OCI-M2 (cell line): ENCODE measurements around the gene CENPO.

ENCODE experiments used
- DNase-seq: peaks from one replicate; lab custom pipeline; 2025; ENCODE audit not compliant: unreplicated experiment; lab: John Stamatoyannopoulos, UW

Gene CENPO

DNA sequence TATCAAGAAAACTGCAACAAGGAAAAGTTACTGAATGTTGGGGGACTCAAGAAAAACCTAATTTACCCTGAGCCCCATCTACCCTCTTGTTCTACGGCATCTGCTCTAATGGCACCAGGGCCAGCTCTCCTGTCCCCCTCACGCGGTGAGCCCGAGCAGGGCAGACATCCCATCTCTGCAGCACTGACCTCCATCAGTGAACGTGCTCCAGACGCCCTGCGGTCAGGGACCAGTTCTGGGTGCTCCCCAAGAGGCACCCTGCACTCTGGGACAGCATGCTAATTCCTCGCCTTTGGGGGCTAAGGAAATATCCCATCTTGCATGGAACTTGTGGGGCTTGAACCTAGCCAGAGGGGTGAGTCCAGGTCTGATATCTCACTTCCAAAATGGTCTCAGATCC lies 43.0 kb downstream of the CENPO start:
- no peak for DNase-seq

DNA sequence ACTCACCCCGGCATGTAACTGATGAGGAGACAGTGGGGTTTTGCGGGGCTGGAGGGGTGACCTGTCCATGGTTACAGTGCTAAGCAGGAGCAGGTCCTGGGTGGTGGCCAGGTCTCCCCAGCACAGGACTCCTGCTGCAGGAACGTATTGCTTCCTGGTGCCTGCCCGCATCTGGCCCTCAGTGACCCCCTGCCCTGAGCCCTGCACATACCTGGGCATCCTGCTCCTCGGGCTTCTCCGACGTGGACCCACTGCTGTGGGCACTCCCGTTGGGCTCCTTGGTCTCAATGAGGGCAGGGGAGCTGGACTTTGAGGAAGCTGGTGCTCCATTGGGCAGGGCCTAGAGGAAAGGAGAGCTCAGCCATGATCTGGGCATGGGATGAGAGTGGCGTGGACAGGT lies 43.5 kb downstream of the CENPO start:
- no peak for DNase-seq

DNA sequence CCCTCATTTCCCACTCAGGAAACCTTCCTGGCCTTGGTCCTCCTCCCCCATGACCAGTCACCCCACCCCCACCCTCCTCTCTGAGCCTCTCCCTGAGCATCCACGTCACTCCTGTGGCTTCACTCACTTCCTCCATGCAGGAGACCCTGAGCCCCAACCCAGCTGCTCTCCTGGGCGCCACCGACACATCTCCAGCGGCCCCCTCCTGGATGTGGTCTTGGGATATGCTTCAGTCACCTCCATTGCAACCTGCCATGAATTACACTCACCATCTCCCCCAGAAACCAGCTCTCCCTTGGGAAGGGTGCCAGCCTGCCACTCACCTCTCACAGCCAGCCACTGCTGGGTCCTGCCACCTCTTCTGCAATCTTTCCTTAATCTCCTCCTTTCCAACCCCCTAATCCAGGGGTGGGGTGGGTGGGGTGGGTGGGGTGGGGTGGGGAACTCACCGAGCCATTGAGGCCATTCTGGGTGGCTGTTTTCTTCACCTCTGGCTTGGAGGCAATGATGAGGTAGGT lies 44.8 kb downstream of the CENPO start:
- no peak for DNase-seq

DNA sequence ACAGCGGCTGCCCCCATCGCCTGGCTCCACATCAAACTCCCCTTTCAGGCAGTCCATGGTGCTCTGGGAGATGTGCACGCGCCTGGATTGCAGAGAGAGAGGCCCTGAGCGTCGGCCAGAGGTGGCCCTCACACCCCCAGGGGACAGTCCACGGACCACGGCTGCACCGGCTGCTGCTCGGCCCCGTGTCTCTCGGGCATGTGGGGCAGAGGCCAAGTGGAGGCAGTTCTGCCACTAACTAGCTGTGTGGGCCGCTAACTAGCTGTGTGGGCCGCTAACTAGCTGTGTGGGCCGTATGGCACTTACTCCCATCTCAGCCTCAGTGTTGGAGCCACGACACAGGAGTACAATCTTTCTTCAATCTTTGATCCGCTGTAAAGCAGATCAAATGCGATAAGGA lies 45.3 kb downstream of the CENPO start:
- DNase-seq, result no peak

DNA sequence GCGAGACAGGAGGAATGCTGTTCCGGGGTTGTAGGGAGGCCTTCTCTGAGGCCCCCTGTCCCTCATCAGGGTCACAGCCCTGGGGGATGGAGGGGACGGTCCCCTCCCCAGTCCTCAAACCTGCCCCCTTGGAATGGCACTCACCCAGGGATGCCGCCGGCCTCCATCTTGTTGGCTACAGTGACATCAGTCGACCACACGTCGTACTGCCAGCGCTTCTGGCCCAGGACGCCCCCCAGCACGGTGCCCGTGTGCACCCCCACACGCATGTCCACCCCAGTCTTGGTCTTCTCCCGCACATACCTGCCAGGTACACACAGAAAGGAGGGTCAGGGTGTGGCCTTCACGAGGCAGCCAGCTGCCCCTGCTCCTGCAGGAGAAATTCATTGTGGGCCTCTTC lies 46.5 kb downstream of the CENPO start:
- DNase-seq, result no peak

DNA sequence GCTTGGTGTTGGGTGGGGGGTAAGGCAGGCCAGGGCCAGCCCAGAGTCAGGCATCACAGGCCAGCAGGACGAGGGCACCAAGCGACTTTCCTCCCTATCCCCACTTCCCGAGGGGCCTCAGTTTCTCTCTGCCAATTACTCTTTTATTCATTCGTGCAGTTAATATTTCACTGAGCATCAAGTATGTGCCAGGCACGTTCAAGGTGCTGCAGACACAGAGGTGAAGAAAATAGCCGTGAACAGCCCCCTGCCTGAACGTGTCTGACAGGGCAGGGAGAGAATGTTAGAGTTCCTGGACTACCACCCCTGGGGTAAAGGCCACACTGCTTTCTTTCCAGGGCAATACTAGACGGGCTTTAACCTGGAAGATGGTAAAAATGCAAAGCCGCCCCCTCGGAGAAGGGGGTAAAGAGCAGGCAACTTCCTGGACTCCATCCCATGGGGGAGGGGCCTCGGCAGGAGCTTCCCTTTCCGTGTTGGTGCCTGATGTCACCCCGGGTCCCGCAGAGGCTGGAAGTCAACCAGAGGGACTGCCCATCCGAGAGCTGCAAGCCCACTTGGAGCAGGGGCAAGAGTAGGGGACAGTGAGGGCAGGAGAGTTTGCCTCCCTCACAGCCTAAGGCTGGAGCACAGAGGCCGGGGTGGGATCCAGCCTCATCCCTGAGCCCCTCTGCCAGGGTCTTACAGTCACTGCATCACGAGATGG lies 47.1 kb downstream of the CENPO start:
- DNase-seq, result no peak

DNA sequence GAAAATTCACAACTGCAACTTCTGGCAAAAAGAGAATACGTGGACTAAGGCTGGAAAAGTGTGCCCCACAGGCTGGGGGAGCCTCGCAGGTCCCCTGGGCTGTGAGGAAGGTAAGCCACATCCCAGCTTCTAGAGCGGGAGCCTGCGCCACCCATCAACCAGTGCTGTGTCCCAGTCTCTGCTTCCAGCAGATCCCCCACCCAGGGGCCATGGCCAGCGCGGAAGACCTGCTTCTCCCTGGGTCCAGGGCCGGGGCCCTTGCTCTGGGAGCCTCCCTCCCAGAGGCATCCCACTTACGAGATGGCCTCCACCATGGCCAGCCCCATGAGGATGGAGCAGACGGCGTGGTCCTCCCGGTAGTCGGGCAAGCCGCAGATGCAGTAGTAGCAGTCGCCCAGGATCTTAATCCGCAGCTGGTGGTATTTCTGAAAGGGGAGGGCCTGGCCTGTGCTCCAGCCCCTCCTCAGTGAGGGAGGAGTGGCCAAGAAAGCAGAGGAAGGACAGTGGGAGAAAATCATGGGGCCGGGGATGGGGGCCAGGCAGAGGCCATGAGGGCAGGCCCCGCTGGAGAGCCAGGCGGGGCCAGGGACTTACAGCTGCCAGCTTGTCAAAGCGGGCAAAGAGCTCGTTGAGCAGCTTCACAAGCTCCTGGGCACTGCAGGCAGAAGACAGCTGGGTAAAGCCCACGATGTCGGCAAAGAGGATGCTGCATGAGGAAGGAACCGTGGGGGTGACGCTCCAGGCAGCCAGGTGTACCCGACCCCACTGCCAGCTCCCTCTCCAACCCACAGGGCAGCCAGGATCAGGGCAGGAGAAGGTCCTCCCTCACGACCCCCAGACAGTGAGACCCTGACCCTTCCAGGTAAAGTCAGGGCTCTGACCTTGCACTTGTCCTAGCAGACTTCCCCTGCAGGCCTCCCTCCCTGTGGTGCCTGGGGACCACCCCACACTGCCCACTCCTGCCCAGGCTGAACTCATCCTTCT lies 48.0 kb downstream of the CENPO start:
- no peak for DNase-seq

DNA sequence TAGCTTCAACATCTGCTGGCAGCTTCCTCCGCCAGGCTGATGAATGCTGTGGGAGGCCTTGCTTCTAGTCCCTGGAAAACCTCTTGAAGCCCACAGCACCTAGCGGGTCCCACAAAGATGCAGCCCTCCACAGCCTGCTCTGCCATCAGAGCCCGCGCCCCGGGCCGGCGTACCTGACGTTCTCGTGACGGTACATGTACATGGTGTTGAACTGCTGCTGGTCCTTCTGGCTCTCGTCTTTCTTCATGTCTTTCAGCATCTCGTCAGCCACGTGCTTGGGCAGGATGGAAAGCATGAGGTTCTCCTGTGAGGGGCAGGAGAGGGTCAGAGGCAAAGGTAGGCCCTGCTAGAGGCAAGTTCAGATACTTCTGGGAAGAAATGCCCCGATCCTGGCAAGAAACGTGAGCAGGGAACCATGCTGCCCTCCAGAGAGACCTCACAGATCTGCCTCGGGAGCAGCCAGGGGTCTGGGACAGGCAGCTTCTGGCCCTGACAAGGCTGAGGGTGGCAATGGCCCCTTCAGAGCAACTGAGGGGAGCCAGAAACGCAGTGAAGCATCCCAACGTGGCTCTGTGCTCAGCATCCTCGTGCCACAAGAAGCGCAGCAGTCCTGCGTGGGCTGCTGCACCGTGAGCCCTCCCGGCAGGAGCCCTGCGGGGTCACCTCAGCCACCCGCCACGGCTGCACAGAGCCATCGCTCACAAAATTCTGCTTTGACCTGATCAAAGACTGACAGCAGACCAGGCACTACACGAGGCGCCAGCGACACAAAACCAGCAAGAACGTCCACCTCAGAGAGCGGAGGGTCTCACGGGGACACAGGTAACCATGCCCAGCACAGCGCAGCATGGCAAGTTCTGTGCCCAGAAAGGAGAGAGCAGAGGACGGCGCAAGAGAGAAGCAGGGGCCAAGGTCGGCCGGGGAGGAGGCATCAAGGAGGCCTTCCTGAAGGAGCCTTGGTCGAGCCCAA lies 49.1 kb downstream of the CENPO start:
- DNase-seq, result no peak

DNA sequence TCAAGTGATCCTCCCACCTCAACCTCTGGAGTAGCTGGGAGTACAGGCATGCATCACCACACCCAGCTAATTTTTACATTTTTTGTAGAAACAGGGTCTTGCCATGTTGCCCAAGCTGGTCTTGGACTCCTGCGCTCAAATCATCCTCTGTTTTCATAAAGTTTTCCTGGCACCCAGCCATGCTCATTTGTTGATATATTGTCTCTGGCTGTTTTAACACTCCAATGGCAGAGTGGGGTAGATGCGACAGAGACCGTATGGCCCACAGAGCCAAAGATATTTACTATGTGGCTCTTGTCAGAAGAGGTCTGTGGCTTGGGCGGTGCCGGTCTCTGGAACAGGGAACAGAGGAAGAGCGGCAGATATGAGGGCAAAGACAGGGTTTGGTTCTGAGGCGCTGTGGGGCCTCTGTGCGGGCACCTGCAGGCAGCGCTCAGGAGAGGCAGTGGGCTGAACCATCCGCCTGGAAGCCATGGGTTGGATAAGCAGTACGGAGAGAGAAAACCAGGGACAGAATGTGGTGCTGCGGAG lies 50.2 kb downstream of the CENPO start:
- no peak for DNase-seq

DNA sequence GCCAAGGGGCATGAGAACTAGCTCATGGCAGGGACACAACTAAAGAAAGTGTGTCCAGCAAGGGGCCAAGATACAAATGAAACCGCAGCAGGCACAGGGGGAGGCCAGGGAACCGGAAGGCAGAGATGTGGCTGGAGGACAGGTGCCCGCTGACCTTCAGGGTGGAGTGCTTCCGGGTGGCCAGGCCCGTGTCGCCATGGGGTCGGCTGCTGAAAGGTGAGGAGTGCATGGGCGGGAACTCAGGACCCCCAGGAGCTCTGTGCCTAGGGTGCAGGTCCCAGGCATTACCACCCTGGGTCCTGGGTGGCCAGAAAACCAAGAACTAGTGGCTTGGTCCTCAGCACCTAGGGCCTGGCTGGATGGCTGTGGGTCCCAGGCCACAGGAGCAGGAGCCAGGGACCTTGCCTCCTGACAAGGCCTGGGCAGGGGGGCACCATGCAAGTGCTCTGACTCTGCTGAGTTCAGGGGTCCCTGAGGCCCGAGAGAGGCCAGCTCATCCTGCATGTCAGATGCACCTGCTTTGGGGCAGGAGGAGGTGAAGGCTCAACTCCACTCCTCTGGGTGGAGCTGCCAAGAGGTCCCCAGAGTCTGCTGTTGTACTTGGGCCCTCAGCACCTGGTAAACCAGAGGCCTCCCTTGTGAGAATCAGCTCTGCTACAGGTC lies 50.9 kb downstream of the CENPO start:
- DNase-seq, result no peak

DNA sequence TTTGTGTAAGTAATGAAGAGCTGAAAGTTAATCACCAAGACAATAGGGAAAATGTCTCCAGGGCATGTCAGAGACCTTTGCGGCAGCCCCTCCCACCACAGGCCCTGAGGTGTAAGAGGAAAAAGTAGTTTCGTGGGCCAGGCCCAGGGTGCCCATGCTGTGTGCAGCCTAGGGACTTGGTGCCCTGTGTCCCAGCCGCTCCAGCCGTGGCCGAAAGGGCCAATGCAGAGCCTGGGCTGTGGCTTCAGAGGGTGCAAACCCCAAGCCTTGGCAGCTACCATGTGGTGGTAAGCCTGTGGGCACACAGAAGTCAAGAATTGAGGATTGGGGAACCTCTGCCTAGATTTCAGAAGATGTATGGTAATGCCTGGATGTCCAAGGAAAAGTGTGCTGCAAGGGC lies 52.5 kb downstream of the CENPO start:
- DNase-seq, result no peak

DNA sequence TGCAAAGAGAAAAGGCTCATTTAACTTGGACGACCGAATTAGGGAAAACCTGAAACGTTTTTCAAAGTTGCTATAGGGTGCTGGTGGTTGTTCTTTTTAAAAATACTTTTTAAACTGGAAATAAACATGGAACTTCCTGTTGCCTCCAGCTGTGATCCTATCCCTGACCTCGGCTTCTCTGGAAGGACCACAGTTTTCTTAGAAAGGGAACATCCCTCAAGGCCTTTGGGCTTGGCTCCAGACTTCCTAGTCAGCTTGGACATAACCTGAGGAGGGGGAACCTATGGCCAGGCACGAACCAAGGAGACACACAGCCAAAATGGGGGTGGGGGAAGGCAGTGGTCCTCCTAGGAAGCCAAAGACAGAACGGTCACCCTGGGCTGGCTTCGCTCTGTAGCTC lies 57.7 kb downstream of the CENPO start:
- DNase-seq, result no peak

DNA sequence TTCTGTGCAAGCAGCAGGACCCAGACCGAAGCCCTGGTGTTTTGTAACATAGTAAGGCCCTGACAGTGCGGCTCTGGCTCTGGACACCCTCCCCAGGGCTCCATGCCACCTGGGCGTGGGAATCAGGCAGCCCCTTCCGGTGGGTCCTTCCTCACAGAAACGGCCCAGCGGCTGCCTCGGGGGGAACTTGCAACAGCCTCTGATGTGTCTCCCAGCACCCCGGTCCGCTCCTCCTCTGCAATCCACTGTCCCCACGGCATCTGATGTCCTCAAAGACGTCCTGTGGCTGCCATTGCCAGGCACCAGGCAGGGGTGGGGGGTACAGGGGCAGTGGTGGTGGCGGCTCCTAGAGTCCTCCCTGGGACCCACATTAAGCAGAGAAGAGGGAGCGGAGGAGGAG lies 58.8 kb downstream of the CENPO start:
- no peak for DNase-seq

DNA sequence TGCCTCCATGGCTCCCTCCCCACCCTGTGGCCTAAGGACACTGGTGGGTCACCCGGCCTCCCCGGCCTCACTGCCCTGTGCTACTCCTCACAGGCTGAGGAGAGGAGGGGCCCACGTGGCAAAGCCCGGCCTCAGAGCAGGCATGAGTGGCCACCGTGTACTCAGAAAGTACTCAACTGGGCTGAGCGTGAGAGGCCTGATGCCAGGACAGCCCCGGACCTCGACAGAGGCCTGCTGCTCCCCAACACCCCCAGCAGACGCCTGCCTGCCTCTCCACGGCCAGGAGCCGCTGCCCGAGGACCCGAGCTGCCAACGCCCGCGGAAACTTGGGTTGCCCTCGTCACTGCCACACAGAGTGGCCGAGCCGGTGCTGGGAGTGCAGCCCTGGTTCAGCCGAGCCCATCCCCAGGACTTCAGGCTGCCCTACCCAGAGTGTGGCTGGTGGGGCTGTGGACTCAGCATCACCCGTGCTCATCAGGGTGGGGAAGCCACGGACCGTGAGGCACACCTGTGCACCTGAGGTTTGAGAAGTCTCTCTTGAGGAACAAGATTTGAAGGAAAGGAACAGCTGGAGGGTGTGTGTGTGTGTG lies 59.3 kb downstream of the CENPO start:
- no peak for DNase-seq

DNA sequence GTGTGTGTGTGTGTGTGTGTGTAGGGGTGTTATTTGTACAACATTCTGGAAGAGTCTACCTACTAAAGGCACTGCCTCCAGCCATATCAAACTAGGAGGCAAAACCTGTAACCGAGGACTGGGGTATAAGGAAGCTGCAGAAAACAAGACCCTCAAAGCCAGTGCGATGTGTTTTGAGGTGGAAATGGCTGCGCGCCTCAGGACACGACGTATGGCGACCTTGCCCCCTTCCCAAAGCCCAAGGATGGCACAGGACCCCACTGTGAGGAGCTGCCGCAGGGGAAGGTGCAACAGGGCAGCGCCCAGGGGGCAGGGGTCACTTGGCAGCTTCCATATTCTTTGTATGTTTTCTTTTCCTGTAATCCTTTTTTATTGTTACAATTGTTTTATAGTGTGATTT lies 59.8 kb downstream of the CENPO start:
- no peak for DNase-seq

DNA sequence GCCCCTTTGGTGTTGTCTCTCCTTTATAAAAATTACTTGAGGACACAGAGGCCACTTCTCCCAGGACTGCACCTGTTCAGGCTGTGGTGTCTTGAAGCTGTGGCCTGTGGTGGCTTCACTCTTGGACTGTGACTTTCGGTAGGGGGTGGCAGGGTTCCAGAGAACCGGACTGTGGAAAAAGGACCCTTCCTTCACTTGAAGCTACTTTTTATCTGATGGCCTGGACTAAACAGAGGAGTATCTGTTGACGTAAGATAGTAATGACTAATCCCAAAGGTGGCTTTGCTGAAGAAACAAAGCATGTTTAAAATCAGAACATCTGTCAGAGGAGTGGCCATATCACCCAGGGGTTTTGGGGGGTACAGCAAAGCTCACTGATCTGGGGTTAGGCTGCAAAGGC lies 60.8 kb downstream of the CENPO start:
- DNase-seq, result no peak

DNA sequence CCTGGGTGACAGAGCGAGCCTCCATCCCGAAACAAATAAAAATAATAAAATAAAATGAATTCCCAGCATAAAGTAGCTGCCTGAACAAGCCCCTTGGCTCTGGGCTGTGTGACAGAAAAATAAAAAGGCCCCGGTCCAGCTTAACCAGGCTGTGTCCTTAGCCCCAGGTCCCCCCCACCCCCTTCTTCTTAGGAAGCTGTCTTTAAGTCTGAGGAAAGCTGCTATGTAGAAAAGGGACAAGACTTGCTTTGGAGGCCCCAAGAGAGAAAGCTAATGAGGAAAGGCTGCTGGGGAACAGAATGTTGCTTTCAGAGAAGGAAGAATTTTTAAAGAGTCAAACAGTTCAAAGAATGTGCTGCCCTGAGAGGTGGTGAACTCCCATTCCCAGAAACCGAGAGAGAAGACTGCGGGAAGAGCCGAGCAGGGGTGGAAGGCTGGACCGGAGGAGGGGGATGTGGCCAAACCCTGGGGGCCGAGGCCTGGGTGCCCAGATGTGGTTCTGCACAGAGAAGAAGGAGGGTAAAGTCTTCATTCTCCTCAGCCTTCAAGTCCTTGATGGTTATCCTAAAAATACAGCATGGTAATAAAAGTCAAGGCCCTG lies 61.9 kb downstream of the CENPO start:
- no peak for DNase-seq

DNA sequence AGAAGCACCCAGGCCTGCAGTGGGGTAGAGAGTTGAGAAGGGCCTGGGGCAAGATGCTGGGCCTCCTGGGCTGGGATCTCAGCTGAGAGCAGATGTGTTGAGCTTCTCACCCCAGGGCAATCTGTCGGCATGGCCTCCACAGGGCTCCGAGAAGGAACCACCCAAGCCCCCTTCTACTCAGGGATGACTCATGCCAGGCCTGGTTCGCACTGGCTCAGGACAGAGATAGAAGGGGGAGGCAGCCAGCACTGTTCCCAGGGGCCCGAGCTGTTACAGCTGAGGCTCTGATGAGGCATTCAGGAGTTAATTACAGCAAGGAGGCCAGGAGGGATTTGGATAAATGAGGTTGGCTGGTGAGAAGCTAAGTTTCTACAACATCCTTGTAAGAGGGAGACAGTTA lies 62.5 kb downstream of the CENPO start:
- DNase-seq, result no peak

DNA sequence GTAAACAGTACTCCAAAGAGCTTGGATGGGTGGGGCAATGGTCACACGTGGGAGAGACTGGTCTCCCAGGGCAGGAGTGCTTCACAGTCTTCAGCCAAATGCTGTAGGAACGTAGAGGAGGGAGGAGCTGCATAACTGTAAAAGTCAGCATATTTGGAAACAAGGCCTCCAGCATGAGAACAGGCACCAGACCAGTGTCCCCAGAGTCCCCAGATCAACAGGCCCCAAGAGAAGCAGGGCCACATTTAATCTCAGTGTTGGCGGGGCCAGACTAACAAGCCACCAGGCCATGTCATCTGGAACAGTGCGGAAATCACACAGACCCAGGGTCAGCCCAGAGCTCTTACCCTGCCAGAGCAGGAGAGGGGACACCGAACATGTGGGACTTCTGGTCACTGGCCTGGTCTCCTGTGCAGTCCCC lies 63.6 kb downstream of the CENPO start:
- DNase-seq, result no peak
